ENCODE data around the gene ATP9B. TPM values are rescaled to one million over a fixed set of nuclear protein-coding genes. Genes with fewer than 3 reads are reported as not detected.

The ATP9B gene
- total and polyA plus RNA-seq, 2 donors from 2014 or later, result 10.0 to 48.2 TPM

DNA sequence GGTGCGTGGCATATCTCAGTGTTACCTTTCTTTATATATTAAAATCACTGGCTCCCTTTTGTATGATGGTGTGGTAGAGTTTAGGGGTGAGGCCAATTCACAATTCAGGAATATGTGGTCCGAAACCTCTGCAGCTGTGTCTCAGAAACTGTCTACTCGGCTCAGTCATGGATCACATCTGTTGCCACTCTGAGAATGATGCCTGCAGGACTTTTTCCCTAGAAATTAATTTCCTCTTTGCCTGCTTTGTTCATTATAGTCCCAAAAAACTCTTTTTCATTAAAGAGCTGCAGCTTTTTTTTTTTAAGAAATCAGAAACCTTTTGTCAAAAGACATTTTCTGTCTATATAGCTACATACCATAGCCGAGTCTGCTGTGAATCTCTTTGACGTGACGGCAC, 221.7 kb downstream of the ATP9B start:
- intact Hi-C loops (cut with DNase I), result no loop called here
- peaks cover 0 to 4% (median 0%) of the 10 kb centered on the region in 3 donors for H3K36me3 ChIP-seq (ENCODE audit: control insufficient read depth in 2 of 3, insufficient read depth in 3 of 3, low read length in 3 of 3)
- no peak overlapping the region for H3K27ac ChIP-seq (ENCODE audit: low read depth in 2 of 2, low read length in 2 of 2)
- H3K4me1 ChIP-seq (ENCODE audit: control insufficient read depth in 2 of 3, insufficient read depth in 2 of 3, low read depth in 1 of 3, low read length in 3 of 3), result no peaks in the 10 kb centered on the region
- no peak overlapping the region for H3K4me3 ChIP-seq (ENCODE audit: low read length in 3 of 3)
- TF ChIP-seq, protein P1, sequence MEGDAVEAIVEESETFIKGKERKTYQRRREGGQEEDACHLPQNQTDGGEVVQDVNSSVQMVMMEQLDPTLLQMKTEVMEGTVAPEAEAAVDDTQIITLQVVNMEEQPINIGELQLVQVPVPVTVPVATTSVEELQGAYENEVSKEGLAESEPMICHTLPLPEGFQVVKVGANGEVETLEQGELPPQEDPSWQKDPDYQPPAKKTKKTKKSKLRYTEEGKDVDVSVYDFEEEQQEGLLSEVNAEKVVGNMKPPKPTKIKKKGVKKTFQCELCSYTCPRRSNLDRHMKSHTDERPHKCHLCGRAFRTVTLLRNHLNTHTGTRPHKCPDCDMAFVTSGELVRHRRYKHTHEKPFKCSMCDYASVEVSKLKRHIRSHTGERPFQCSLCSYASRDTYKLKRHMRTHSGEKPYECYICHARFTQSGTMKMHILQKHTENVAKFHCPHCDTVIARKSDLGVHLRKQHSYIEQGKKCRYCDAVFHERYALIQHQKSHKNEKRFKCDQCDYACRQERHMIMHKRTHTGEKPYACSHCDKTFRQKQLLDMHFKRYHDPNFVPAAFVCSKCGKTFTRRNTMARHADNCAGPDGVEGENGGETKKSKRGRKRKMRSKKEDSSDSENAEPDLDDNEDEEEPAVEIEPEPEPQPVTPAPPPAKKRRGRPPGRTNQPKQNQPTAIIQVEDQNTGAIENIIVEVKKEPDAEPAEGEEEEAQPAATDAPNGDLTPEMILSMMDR (IDR thresholded peaks at IDR 0.05; ENCODE audit: borderline replicate concordance, extremely low read depth, insufficient read depth), result no peak
- H3K9ac ChIP-seq (ENCODE audit: low read length in 3 of 3), result no peak overlapping the region
- no peaks in the 10 kb centered on the region for H3K27me3 ChIP-seq (ENCODE audit: control insufficient read depth, insufficient read depth, low read length)
- no peak for FAIRE-seq
- DNase-seq, result no peak
- H3K9me3 ChIP-seq (ENCODE audit: control insufficient read depth in 2 of 3, insufficient read depth in 1 of 3, low read length in 3 of 3), result no peaks in the 10 kb centered on the region

DNA sequence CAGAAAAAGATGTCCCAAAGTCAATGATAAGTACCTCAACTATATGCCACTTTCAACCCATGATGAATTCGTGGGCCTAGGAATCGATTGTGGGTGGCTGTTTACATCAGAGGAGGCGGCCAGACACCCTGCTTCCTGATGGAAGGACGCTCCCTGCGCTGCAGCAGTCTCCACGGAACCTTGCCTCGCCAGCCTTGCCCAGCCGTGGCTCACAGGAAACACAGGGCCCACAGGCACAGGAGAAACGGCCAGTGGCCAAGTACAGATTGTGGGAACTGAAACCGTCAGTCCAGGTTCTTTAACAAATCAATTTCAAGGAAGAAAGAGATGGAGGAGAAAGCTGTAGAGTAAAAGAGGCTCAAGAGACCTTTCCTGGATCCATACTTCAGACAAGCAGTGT, 225.0 kb downstream of the ATP9B start:
- intact Hi-C loops (cut with DNase I), result no loop called here
- H3K9ac ChIP-seq (ENCODE audit: low read length in 3 of 3), result no peak overlapping the region
- TF ChIP-seq, protein P1 (IDR thresholded peaks at IDR 0.05; ENCODE audit: borderline replicate concordance, extremely low read depth, insufficient read depth), result no peak
- no peaks in the 10 kb centered on the region for H3K27me3 ChIP-seq (ENCODE audit: control insufficient read depth, insufficient read depth, low read length)
- no peak for DNase-seq
- no peaks in the 10 kb centered on the region for H3K4me1 ChIP-seq (ENCODE audit: control insufficient read depth in 2 of 3, insufficient read depth in 2 of 3, low read depth in 1 of 3, low read length in 3 of 3)
- no peak for FAIRE-seq
- H3K27ac ChIP-seq (ENCODE audit: low read depth in 2 of 2, low read length in 2 of 2), result no peak overlapping the region
- no peak overlapping the region for H3K4me3 ChIP-seq (ENCODE audit: low read length in 3 of 3)
- H3K36me3 ChIP-seq (ENCODE audit: control insufficient read depth in 2 of 3, insufficient read depth in 3 of 3, low read length in 3 of 3), result peaks cover 0 to 4% (median 0%) of the 10 kb centered on the region in 3 donors
- H3K9me3 ChIP-seq (ENCODE audit: control insufficient read depth in 2 of 3, insufficient read depth in 1 of 3, low read length in 3 of 3), result no peaks in the 10 kb centered on the region

DNA sequence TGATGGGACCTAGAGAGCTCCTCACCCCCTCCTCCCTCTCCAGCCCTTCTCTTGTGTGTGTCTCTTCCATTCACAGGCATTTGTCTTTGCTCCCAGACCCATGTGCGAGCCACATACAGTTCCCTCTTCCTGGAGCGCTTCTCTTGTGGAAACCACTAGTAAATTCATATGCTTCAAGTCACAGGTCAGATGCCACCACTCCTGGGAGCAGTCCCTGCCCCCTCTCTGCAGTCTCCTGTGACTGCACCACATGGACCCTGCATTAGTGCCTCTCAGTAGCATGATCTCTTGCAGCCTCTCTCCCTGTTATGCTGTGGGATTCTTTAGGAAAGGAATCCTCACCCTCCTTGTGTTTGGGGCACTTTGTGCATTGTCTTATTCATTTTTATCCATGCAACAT, 230.1 kb downstream of the ATP9B start:
- FAIRE-seq (no peak), DNase-seq (no peak)
- H3K27ac ChIP-seq (ENCODE audit: low read depth in 2 of 2, low read length in 2 of 2), result no peak overlapping the region
- TF ChIP-seq, protein P1 (IDR thresholded peaks at IDR 0.05; ENCODE audit: borderline replicate concordance, extremely low read depth, insufficient read depth), result no peak
- H3K9me3 ChIP-seq (ENCODE audit: control insufficient read depth in 2 of 3, insufficient read depth in 1 of 3, low read length in 3 of 3), result no peaks in the 10 kb centered on the region
- intact Hi-C loops (cut with DNase I), result no loop called here
- no peak overlapping the region for H3K4me3 ChIP-seq (ENCODE audit: low read length in 3 of 3)
- no peak overlapping the region for H3K9ac ChIP-seq (ENCODE audit: low read length in 3 of 3)
- H3K4me1 ChIP-seq (ENCODE audit: control insufficient read depth in 2 of 3, insufficient read depth in 2 of 3, low read depth in 1 of 3, low read length in 3 of 3), result no peaks in the 10 kb centered on the region
- H3K27me3 ChIP-seq (ENCODE audit: control insufficient read depth, insufficient read depth, low read length), result no peaks in the 10 kb centered on the region
- peaks cover 0 to 4% (median 4%) of the 10 kb centered on the region in 3 donors for H3K36me3 ChIP-seq (ENCODE audit: control insufficient read depth in 2 of 3, insufficient read depth in 3 of 3, low read length in 3 of 3)

DNA sequence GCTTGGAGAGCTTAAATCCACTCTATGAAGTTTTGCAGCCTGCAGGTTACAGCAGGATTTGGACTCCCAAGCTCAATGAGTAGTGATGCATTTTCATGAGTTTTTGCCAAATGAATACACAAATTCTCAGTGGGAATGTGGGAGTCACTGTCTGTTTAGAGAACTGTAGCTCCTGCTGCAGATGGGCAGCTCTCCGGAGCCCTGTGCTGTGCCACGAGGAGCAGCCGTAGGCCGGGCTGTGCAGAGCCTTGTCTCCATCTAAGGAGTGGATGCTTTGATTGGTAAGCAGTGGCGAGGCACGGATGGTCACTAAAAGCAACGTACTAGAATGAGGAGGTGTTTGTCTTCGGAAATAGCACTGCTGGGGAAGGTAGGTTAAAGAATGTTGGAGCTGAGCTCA, 230.5 kb downstream of the ATP9B start:
- TF ChIP-seq, protein P1 (IDR thresholded peaks at IDR 0.05; ENCODE audit: borderline replicate concordance, extremely low read depth, insufficient read depth), result no peak
- Histone ChIP-seq H3K9ac (ENCODE audit: low read length in 3 of 3) (no peak overlapping the region), H3K4me3 (ENCODE audit: low read length in 3 of 3) (no peak overlapping the region), H3K9me3 (ENCODE audit: control insufficient read depth in 2 of 3, insufficient read depth in 1 of 3, low read length in 3 of 3) (no peaks in the 10 kb centered on the region), H3K27ac (ENCODE audit: low read depth in 2 of 2, low read length in 2 of 2) (no peak overlapping the region), H3K36me3 (ENCODE audit: control insufficient read depth in 2 of 3, insufficient read depth in 3 of 3, low read length in 3 of 3) (peaks cover 0 to 7% (median under 1%) of the 10 kb centered on the region in 3 donors), H3K4me1 (ENCODE audit: control insufficient read depth in 2 of 3, insufficient read depth in 2 of 3, low read depth in 1 of 3, low read length in 3 of 3) (no peaks in the 10 kb centered on the region), H3K27me3 (ENCODE audit: control insufficient read depth, insufficient read depth, low read length) (no peaks in the 10 kb centered on the region)
- intact Hi-C loops (cut with DNase I), result no loop called here
- no peak for FAIRE-seq
- no peak for DNase-seq
